Measurements from ENCODE around the gene CETP.
"Not testable (repeated sequence)": the region's sequence is repeated elsewhere in the genome, so short reads cannot be mapped to it uniquely, and the experiment has no call there.

Gene CETP

GRCh38 chr16:56986361-56986760, 24.6 kb downstream of the CETP start:
- in situ Hi-C loops (cut with MboI; ENCODE audit: low pct_unique_long_range_greater_than_20kb, low sequenced_read_pairs, unreplicated experiment), result no loop called here
- no peak for DNase-seq (ENCODE audit: low spot score)
- no peak for TF ChIP-seq CTCF (IDR thresholded peaks at IDR 0.05; ENCODE audit: extremely low read depth, insufficient read depth, missing control alignments)

GRCh38 chr16:56986908-56987307, 25.2 kb downstream of the CETP start:
- in situ Hi-C loops (cut with MboI; ENCODE audit: low pct_unique_long_range_greater_than_20kb, low sequenced_read_pairs, unreplicated experiment); DNase-seq (ENCODE audit: low spot score): not testable (repeated sequence)

- in situ Hi-C loops (cut with MboI; ENCODE audit: low pct_unique_long_range_greater_than_20kb, low sequenced_read_pairs, unreplicated experiment), result no loop called here
- TF ChIP-seq CTCF (IDR thresholded peaks at IDR 0.05; ENCODE audit: extremely low read depth, insufficient read depth, missing control alignments), result no peak
- DNase-seq (ENCODE audit: low spot score), result no peak
Measured at GRCh38 chr16:56987692-56988091, 25.9 kb downstream of the CETP start.

- in situ Hi-C loops (cut with MboI; ENCODE audit: low pct_unique_long_range_greater_than_20kb, low sequenced_read_pairs, unreplicated experiment), result no loop called here
- no peak for TF ChIP-seq CTCF (IDR thresholded peaks at IDR 0.05; ENCODE audit: extremely low read depth, insufficient read depth, missing control alignments)
- DNase-seq (ENCODE audit: low spot score), result no peak
Measured at GRCh38 chr16:56988161-56988947, 26.6 kb downstream of the CETP start.

GRCh38 chr16:56988948-56989945, 27.5 kb downstream of the CETP start, which contains the start of gene NLRC5:
Gene NLRC5 (plus strand): TSS chr16:56989557. CDS start chr16:57020713, 31,156 bp downstream.
- DNase-seq (ENCODE audit: low spot score), result peak; percentile 88
- in situ Hi-C loops (cut with MboI; ENCODE audit: low pct_unique_long_range_greater_than_20kb, low sequenced_read_pairs, unreplicated experiment), result no loop called here
- no peak for TF ChIP-seq CTCF (IDR thresholded peaks at IDR 0.05; ENCODE audit: extremely low read depth, insufficient read depth, missing control alignments)

- TF ChIP-seq CTCF (IDR thresholded peaks at IDR 0.05; ENCODE audit: extremely low read depth, insufficient read depth, missing control alignments), result no peak
- no peak for DNase-seq (ENCODE audit: low spot score)
- in situ Hi-C loops (cut with MboI; ENCODE audit: low pct_unique_long_range_greater_than_20kb, low sequenced_read_pairs, unreplicated experiment), result no loop called here
Measured at GRCh38 chr16:56989988-56990387, 28.2 kb downstream of the CETP start.

All from GM13977 (cell line).